Measurements from ENCODE around the gene EPX.
A peak's percentile ranks its signal among the peaks of the same experiment; 100 is the strongest.

EPX gene

GRCh38 chr17:58184308-58184985, 8.1 kb upstream of the EPX start:
- no peak overlapping the region for H3K27ac ChIP-seq
- no peak overlapping the region for H3K9ac ChIP-seq
- H3K4me2 ChIP-seq (ENCODE audit: low read length), result no peak overlapping the region
- TF ChIP-seq CTCF (IDR thresholded peaks at IDR 0.05), result no peak
- no peaks in the 10 kb centered on the region for H3K27me3 ChIP-seq (ENCODE audit: control insufficient read depth, insufficient read depth, low read length)
- H3K4me3 ChIP-seq (ENCODE audit: low read depth, low read length), result no peak overlapping the region
- H3K4me1 ChIP-seq, result no peaks in the 10 kb centered on the region
- H3K9me3 ChIP-seq (ENCODE audit: control insufficient read depth, low read length), result no peaks in the 10 kb centered on the region
- no peaks in the 10 kb centered on the region for H3K79me2 ChIP-seq
- H3K36me3 ChIP-seq (ENCODE audit: control insufficient read depth, insufficient read depth, low read length), result no peaks in the 10 kb centered on the region
- no peak overlapping the region for H2AFZ ChIP-seq

- no peaks in the 10 kb centered on the region for H3K4me1 ChIP-seq
- H2AFZ ChIP-seq, result peak overlapping the region; percentile 38
- H3K4me2 ChIP-seq (ENCODE audit: low read length), result no peak overlapping the region
- H3K9me3 ChIP-seq (ENCODE audit: control insufficient read depth, low read length), result no peaks in the 10 kb centered on the region
- no peak overlapping the region for H3K4me3 ChIP-seq (ENCODE audit: low read depth, low read length)
- no peak overlapping the region for H3K9ac ChIP-seq
- TF ChIP-seq CTCF (IDR thresholded peaks at IDR 0.05), result no peak
- H3K27ac ChIP-seq, result no peak overlapping the region
- no peaks in the 10 kb centered on the region for H3K36me3 ChIP-seq (ENCODE audit: control insufficient read depth, insufficient read depth, low read length)
- H3K79me2 ChIP-seq, result no peaks in the 10 kb centered on the region
- H3K27me3 ChIP-seq (ENCODE audit: control insufficient read depth, insufficient read depth, low read length), result no peaks in the 10 kb centered on the region
These were observed 7.4 kb upstream of the EPX start for GRCh38 chr17:58184986-58185761.

- no peak for TF ChIP-seq CTCF (IDR thresholded peaks at IDR 0.05)
- H3K4me1 ChIP-seq, result no peaks in the 10 kb centered on the region
- no peak overlapping the region for H3K4me3 ChIP-seq (ENCODE audit: low read depth, low read length)
- H3K9me3 ChIP-seq (ENCODE audit: control insufficient read depth, low read length), result no peaks in the 10 kb centered on the region
- H3K27me3 ChIP-seq (ENCODE audit: control insufficient read depth, insufficient read depth, low read length), result no peaks in the 10 kb centered on the region
- no peak overlapping the region for H2AFZ ChIP-seq
- H3K36me3 ChIP-seq (ENCODE audit: control insufficient read depth, insufficient read depth, low read length), result no peaks in the 10 kb centered on the region
- H3K9ac ChIP-seq, result no peak overlapping the region
- no peak overlapping the region for H3K4me2 ChIP-seq (ENCODE audit: low read length)
- H3K79me2 ChIP-seq, result no peaks in the 10 kb centered on the region
- no peak overlapping the region for H3K27ac ChIP-seq
These were observed 5.9 kb upstream of the EPX start for GRCh38 chr17:58186591-58186990.

GRCh38 chr17:58187063-58187462, 5.5 kb upstream of the EPX start:
- Histone ChIP-seq H3K4me2 (ENCODE audit: low read length) (no peak overlapping the region), H2AFZ (no peak overlapping the region), H3K36me3 (ENCODE audit: control insufficient read depth, insufficient read depth, low read length) (no peaks in the 10 kb centered on the region), H3K9me3 (ENCODE audit: control insufficient read depth, low read length) (no peaks in the 10 kb centered on the region), H3K27me3 (ENCODE audit: control insufficient read depth, insufficient read depth, low read length) (no peaks in the 10 kb centered on the region), H3K4me3 (ENCODE audit: low read depth, low read length) (no peak overlapping the region), H3K79me2 (no peaks in the 10 kb centered on the region), H3K27ac (no peak overlapping the region), H3K4me1 (no peaks in the 10 kb centered on the region), H3K9ac (no peak overlapping the region)
- no peak for TF ChIP-seq CTCF (IDR thresholded peaks at IDR 0.05)
